CD4-positive, alpha-beta T cell treated with Interleukin-17A for 4 hours (primary cell): ENCODE data around the gene CFHR1.
"Not testable (repeated sequence)": the region's sequence is repeated elsewhere in the genome, so short reads cannot be mapped to it uniquely, and the experiment has no call there.

Source experiments
- DNase-seq: peaks from one replicate; pipeline ENCODE4 v3.0.0-alpha.2; 2020; ENCODE audit warnings: mixed read lengths

Gene CFHR1

DNA sequence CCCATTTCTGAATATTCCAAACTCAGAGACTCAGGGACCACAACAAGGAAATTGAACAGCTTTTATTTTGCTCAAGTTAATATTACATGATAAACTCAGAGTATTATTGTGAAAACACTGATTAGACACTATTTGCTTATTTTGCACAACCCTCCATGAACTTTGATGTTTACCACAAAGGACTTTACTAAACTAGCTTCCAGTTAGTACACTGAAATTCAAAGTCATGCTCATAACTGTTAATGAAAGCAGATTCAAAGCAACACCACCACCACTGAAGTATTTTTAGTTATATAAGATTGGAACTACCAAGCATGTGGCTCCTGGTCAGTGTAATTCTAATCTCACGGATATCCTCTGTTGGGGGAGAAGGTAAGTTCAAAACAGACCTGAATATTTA lies at the start of gene CFHR1:
TSS of gene CFHR1 (plus strand) at position 201 of the 400 bp plus-strand sequence. CDS start at position 315, 114 bp downstream.
- DNase-seq = not testable (repeated sequence)

DNA sequence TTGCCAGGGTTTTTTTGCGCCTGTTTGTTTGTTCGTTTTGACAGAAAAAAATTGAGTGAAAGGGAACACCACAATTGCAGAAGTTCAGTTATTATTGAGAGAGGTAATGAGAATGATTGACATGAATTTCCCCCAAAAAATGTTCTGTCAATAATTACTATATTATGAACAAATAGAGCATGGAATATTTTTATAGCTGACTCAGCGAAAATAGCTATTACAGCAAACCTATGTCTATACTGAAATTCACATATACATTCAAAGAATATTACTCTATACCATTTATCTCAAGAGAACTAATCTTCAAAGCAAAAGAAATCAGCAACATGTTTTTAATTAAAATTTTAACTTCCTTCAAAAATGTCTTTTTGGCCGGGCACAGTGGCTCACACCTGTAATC lies 49.7 kb upstream of the CFHR1 start:
- DNase-seq = not testable (repeated sequence)

DNA sequence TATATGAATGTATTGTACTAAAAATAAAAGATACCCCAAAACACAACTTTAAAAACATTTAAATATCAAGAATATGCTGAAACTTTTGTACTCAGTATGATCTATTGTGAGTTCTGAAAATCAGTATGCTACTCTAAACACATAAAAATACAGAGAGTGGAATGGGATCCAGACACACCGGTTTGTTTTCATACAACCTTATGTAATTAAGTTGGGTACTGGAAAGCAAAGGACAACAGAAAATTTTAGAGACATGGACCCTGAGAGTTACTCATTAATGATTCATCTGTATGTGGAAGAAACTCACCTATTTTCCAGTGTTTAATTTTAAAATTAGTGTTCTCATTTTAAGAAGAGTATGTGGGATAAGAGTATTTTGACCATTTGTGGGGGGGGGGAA lies 45.8 kb upstream of the CFHR1 start:
- no peak for DNase-seq

DNA sequence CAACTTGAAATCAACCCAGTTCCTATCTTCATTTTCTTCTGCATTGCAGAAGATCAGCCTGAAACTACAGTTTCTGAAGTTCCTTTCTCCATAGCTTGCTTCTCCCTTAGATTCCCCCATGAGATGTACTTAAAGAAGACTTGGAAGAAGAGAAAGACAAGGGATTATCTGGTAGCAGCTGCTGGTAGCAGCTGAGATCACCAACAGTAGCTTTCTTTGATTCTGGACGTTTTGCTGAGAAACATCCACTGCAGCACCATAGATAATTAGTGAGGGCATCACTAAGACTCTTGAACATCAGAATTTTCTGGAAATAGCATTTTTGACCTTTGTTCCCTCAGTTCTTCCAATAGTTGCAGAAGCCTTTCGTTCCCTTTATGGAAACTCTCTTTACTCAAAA lies 45.4 kb upstream of the CFHR1 start:
- no peak for DNase-seq

DNA sequence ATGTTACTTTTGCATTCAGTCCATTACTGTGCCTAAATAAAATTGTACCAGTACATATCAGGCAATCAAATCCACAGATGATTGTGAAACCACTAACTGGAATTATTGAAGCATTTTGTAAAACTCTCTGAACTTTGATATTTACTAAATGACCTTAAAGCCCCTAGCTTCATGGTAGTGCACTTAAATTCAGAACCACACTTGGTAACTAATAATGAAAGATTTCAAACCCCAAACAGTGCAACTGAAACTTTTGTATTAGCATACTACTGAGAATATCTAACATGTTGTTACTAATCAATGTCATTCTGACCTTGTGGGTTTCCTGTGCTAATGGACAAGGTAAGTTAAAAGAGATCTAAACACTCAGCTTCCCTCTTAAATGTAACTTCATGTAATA lies 44.9 kb upstream of the CFHR1 start, which contains the start of gene CFHR3:
TSS of gene CFHR3 (plus strand) at position 238 of the 400 bp plus-strand sequence. CDS start at position 285, 47 bp downstream.
- DNase-seq = no peak

DNA sequence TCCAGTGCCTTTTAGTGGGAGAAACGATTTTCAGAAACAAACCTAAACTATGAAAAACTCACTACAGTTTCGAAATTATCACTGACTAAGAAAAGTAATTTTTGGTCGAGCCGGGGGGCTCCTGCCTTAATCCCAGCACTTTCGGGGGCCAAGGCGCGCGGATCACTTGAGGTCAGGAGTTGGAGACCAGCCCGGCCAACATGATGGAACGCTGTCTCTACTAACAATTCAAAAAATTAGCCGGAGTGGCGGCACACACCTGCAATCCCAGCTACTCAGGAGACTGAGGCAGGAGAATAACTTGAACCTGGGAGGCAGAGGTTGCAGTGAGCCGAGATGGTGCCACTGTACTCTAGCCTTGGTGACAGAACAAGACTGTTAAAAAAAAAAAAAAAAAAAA lies 41.9 kb upstream of the CFHR1 start:
- no peak for DNase-seq

DNA sequence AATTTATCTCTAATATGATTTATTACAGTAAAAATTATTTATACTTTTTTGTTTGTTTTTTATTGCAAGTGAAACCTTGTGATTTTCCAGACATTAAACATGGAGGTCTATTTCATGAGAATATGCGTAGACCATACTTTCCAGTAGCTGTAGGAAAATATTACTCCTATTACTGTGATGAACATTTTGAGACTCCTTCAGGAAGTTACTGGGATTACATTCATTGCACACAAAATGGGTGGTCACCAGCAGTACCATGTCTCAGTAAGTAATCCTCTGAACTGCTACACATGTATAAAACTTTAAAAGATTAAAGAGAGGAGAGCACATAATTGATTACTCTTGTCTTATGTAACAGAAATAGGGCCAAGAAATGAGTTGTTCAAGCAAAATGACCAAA lies 40.4 kb upstream of the CFHR1 start:
- DNase-seq = no peak

DNA sequence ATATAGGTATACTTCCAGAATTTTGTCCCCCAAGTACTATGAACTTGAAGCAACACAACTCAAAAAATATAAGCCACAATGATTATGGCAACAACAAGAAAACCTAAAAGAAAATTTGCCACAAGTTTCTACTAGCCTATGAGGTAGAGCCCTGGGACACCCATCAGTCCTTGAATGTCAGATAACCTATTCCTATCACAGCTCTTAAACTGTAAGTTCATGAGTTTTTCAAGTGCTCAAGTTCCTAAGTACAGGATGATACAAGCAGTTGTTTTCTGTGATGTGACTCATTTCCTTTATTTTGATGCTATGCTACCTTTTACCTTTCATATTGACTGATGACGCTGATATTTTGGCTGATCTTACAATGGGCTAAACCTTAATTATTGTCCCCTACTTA lies 28.3 kb upstream of the CFHR1 start:
- not testable (repeated sequence) for DNase-seq

DNA sequence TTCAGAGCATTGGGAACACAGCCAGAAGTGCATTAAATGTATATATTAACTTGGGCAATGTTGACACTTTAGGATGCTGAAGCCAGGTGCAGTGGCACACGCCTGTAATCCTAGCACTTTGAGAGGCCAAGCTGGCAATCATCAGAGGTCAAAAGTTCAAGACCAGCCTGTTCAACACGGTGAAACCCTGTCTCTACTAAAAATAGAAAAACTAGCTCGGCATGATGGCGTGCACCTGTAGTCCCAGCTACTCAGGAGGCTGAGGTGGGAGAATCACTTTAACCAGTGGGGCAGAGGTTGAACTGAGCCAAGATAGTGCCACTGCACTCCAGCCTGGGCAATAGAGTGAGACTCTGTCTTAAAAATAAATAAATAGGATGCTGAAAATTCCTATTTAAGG lies 25.4 kb upstream of the CFHR1 start:
- DNase-seq = not testable (repeated sequence)

DNA sequence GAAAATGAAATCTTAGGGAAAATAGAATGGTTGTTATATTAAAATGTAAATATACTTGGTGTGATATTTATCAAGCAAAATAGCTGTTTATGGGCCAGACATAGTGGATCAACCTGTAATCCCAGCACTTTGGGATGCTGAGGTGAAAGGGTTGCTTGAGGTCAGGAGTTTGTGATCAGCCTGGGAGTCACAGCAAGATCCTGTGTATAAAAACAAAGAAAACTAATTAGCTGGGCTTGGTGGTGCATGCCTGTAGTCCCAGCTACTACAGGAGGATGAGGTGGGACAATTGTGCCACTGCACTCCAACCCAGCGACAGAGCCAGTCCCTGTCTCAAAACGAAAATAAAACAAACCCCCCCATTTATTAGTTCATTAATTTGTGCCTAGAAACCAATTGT lies 21.6 kb upstream of the CFHR1 start:
- DNase-seq = no peak

DNA sequence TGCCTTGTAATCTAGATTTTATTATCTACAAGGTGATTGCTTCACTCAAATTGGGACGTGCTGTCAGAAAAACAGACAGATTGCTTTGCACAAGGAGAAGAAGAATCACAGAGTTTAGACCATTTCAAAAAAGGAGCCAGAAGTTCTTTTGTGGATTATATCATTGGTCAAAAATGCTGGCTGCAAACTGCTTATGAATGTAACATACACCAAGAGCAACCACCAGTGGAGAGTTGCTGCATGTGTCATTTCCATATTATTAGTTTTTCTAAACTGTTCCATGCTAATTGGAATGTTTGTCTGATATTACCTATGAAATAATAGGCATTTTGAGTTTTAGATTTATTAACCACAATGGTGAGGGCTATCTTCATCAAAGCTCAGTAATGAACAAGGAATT lies 17.6 kb upstream of the CFHR1 start:
- DNase-seq = not testable (repeated sequence)

DNA sequence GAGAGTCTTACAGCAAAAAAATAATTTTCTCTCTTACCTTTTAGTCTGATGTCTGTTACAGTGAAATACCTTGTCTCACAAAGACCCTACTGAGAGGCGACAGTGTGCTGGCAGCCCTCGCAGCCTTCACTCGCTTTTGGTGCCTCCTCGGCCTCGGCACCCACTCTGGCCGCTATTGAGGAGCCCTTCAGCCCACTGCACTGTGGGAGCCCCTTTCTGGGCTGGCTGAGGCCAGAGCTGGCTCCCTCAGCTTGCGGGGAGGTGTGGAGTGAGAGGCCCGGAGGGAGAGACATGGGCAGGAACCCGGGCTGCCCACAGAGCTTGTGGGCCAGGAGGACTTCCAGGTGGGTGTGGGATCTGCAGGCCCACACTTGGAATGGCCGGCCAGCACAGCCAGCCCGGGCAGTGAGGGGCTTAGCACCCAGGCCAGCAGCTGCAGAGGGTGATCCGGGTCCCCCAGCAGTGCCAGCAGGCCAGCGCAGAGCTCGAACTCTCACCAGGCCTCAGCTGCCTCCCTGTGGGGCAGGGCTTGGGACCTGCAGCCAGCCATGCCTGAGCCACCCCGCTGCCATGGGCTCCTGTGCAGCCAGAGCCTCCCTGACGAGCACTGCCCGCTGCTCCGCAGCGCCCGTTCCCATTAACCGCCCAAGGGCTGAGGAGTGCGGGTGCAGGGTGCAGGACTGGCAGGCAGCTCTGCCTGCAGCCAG lies 10.8 kb upstream of the CFHR1 start:
- no peak for DNase-seq

DNA sequence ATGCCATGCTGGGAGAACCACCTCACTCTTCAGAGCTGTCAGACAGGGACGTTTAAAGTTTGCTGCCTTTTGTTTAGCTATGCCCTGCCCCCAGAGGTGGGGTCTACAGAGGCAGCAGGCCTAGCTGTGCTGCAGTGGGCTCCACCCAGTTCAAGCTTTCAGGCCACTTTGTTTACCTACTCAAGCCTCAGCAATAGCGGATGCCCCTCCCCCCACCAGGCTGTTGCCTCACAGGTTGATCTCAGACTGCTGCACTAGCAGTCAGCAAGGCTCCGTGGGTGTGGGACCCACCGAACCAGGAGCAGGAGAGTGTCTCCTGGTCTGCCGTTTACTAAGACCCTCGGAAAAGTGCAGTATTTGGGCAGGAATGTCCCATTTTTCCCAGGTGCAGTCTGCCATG lies 2.1 kb upstream of the CFHR1 start:
- not testable (repeated sequence) for DNase-seq

DNA sequence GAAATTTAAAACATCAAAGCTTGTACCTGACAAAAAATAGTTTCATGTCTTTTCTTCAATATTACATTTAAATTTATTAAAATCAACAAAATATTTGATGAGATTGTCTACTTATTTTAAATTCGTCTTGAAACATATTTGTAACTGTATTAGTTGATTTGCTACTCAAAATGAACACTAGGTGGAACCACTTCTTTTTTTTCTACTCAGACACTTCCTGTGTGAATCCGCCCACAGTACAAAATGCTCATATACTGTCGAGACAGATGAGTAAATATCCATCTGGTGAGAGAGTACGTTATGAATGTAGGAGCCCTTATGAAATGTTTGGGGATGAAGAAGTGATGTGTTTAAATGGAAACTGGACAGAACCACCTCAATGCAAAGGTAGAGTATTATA lies 8.3 kb downstream of the CFHR1 start:
- DNase-seq = not testable (repeated sequence)

DNA sequence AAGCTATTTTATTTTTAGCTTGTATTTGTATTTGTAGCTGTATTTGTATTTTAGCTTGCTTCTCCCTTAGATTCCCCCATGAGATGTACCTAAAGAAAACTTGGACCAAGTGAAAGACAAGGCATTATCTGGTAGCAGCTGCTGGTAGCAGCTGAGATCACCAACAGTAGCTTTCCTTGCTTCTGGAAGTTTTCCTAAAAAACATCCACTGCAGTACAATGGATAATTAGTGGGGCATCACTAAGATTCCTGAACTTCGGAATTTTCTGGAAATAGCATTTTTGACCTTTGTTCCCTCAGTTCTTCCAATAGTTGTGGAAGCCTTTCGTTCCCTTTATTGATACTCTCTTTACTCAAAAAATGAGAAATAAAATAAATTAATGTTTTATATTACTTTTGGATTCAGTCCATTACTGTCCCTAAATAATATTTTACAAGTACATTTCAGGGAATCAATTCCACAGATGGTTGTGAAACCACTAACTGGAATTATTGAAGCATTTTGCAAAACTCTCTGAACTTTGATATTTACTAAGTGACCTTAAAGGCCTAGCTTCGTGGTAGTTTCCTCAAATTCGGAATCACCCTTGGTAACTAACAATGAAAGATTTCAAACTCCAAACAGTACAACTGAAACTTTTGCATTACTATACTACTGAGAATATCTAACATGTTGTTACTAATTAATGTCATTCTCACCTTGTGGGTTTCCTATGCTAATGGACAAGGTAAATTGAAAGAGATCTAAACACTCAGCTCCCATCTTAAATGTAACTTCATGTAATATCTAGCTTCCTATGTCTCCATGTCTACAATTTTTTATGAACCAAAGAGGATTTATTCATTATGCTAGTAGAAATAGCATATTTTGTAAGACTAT lies 30.3 kb downstream of the CFHR1 start:
- not testable (repeated sequence) for DNase-seq

DNA sequence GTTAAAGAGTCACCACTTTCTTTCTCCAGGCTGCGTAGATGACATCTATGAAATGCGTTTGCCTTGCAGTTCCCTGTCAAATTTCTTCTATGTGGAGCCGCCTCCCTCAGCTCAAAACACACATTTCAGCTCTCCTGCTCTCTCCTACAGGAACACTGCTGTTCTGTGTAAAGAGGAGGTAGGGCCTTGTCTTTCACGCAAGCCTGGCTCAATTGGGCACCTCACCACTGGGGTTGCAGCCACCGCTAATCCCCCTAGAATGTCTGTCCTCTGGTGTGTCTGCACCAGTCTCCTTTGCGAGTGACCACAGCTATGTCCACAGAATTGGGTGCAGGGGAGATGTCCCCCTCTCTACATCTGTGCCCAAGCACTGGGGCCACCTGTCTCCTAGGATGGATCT lies 36.5 kb downstream of the CFHR1 start:
- DNase-seq = no peak

DNA sequence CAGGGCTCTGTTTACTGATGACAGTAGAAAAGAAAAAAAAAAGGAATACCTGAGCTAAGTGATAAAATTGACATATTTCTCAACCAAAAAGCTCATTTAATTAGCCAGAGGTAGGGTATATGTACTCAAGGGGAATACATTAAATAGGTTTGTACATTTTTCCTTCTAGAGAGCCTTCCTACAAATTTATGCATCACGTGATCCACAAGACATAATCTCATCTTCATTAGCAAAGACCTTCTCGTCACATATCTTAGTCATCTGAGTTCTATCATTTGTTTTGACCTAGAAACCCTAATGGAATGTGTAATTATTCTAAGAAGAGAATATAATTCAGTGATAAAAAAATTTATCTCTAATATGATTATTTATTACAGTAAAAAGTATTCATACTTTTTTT lies 37.7 kb downstream of the CFHR1 start:
- no peak for DNase-seq

DNA sequence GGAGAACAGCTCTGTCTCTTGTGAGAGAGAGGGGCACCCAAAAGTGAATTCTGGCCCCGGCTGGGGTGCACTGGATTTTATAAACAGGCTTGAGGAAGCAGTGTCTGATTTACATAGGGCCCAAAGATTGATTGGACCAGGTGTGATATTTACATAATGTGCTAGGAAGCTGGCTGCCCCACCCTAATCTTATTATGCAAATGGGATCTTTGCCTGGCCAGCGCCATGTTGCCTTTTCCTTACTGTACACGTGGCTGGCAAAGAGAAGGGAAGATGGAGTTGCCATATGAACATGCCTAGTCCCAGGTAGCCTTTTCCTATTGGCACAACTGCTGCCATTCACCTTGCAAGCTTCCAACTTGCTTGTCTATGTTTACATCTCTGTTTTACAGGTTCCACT lies 39.3 kb downstream of the CFHR1 start:
- DNase-seq = no peak

DNA sequence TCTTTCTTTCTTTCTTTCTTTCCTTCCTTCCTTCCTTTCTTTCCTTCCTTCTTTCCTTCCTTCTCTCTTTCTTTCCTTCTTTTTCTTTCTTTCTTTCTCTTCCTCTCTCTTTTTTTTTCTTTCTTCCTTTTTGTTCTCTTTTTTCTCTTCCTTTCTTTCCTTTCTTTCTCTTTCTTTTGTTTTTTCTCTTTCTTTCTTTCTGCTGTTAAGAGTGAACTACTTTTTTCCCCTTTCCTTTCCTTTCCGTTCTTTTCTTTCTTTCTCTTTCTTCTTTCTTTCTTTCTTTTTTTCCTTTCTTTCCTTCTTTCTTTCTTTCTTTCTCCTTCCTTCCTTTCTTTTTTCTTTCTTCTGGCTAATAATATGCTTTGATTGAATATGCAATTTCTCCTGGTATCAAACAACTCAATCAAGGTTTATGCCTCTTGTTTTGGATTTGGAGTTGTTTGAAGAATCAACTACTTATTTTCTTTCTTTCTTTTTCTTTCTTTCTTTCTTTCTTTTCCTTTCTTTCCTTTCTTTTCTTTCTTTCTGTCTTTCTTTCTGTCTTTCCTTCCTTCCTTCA lies 40.9 kb downstream of the CFHR1 start:
- DNase-seq = no peak

DNA sequence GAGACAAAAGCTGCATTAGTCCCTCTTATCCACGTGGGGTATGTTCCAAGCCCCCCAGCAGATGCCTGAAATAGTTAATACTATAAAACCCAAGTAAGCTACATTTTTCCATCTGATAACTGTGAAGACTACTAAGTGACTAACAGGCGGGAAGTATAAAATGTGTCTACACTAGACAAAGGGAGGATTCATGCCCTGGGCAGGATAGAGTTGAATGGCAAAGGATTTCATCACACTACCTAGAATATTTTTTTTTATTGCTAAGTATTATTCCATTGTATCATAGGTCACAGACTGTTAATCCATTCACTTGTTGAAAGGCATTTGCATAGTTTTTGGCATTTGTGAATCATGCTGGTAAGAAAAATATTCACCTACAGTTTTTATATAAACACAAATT lies 41.9 kb downstream of the CFHR1 start:
- DNase-seq = no peak

DNA sequence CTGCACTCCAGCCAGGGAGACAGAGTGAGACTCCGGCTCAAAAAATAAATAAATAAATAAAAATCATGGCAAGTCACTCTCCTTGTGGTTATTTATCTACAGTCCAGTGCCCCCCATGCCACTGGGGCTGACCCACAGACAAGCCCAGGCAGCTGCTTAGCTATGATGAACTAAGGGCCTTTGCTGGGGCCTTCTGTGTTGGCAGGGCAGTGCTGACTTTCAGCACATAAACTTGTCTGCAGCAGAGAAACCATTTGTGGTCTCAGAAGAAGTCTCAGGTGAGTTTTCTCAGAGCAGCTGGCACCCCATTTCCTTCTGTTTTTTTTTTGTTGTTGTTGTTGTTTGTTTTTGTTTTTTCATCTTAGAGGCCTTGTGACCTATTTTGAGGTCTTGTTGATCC lies 47.4 kb downstream of the CFHR1 start:
- DNase-seq = no peak

DNA sequence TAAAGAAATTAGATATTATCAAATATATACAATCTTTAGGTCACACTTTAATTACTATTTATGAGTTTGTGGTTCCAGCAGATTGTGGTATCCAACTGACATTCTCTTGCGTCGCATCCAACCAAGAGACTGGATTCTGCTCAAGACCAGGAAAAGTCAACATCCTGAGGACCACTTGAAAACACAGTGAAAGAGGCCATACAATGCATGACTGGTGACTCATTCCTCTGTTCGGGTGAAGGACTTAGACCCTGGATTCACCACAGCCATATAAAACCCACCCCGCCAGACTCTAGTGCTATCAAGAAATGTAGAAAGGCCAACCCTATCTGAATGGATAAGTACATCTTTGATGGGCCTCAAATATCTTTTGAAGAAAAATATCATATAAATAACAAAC lies 53.9 kb downstream of the CFHR1 start:
- DNase-seq = no peak

DNA sequence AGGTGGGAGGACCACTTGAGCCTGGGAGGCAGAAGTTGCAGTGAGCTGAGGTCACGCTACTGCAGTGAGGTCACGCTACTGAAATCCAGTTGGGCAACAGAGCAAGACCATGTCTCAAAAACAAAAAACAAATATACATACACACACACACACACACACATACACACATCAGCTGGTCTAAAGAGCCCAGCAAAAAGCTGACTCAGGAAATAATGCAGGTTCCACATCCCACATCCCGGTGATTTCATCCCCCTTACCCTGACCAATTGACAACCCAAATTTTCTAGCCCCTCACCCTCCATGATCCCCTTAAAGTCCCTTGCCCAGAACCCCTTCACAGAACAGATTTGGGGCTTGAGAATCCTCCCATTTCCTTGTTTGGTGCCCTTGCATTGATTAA lies 56.4 kb downstream of the CFHR1 start:
- no peak for DNase-seq

DNA sequence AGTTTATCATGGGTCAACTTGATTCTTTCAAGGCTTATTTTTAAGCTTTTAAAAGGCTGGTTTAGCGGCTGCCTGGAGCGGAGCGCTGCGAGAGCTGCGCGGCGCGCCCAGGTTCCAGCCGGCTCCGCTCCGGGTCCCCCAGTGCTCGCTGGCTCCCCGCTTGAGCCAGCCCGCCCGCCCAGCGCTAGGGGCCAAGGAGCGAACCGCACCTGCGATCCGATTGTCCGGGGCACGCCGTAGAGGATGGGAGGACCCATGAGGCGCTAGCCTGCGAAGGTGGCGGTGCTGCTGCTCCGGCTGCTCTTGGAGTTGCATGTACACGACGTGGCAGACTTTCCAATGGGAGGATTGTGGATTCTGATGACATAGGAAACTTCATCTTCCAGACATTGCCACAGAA lies 58.4 kb downstream of the CFHR1 start:
- DNase-seq = no peak
